ENCODE data around the gene STX8.
"Not testable (repeated sequence)": the region's sequence is repeated elsewhere in the genome, so short reads cannot be mapped to it uniquely, and the experiment has no call there.

Gene STX8

GRCh38 chr17:9261081-9262012, 314.3 kb downstream of the STX8 start:
- intact Hi-C loops (cut with DNase I) = no loop called here
- no peak for DNase-seq

GRCh38 chr17:9259419-9259818, 316.2 kb downstream of the STX8 start:
- intact Hi-C loops (cut with DNase I) = no loop called here
- DNase-seq = no peak

GRCh38 chr17:9258115-9259015, 317.3 kb downstream of the STX8 start:
- intact Hi-C loops (cut with DNase I) = no loop called here

GRCh38 chr17:9257630-9257965, 318.0 kb downstream of the STX8 start:
- intact Hi-C loops (cut with DNase I) = not testable (repeated sequence)

More at GRCh38 chr17:9258115-9259015, 317.3 kb downstream of the STX8 start:
- no peak for DNase-seq

GRCh38 chr17:9256751-9257629, 318.6 kb downstream of the STX8 start:
- DNase-seq = no peak
- intact Hi-C loops (cut with DNase I) = no loop called here

More at GRCh38 chr17:9257630-9257965, 318.0 kb downstream of the STX8 start:
- DNase-seq = not testable (repeated sequence)

- DNase-seq = no peak
- intact Hi-C loops (cut with DNase I) = no loop called here
Measured at GRCh38 chr17:9256361-9256750, 319.3 kb downstream of the STX8 start.

GRCh38 chr17:9255833-9256232, 319.8 kb downstream of the STX8 start:
- intact Hi-C loops (cut with DNase I) = no loop called here
- DNase-seq = no peak

- intact Hi-C loops (cut with DNase I) = no loop called here
- DNase-seq = no peak
Measured at GRCh38 chr17:9254841-9255240, 320.8 kb downstream of the STX8 start.

- DNase-seq = no peak
- intact Hi-C loops (cut with DNase I) = no loop called here
Measured at GRCh38 chr17:9253308-9253707, 322.3 kb downstream of the STX8 start.

GRCh38 chr17:9251273-9251672, 324.3 kb downstream of the STX8 start:
- DNase-seq = no peak
- intact Hi-C loops (cut with DNase I) = no loop called here

- intact Hi-C loops (cut with DNase I) = no loop called here
- no peak for DNase-seq
Measured at GRCh38 chr17:9249245-9249953, 326.2 kb downstream of the STX8 start.

GRCh38 chr17:9247401-9247938, 328.1 kb downstream of the STX8 start:
- DNase-seq = peak in 40 of 42 donors; percentile 23 to 74 (median 54)
- intact Hi-C loops (cut with DNase I) = no loop called here

GRCh38 chr17:9244066-9245052, 331.3 kb downstream of the STX8 start:
- intact Hi-C loops (cut with DNase I) = no loop called here
- DNase-seq = no peak

- DNase-seq = no peak
- intact Hi-C loops (cut with DNase I) = no loop called here
Measured at GRCh38 chr17:9242983-9243382, 332.6 kb downstream of the STX8 start.

GRCh38 chr17:9242497-9242881, 333.1 kb downstream of the STX8 start:
- intact Hi-C loops (cut with DNase I) = no loop called here
- DNase-seq = peak in 1 of 42 donors; percentile 25

- peak in 1 of 42 donors; percentile 14 for DNase-seq
Measured at GRCh38 chr17:9241774-9242496, 333.7 kb downstream of the STX8 start.

More at GRCh38 chr17:9241774-9242496, 333.7 kb downstream of the STX8 start:
- intact Hi-C loops (cut with DNase I) = no loop called here
